Ramos (cell line): Measurements from ENCODE around the gene MYOC.

Source experiments
- in situ Hi-C: fragments of 300-500 bp; cut with MboI; formaldehyde crosslinking; loops from one replicate; pipeline ENCODE4 v1.14.3; 2022; ENCODE audit warnings: low sequenced_read_pairs; ENCODE audit not compliant: unreplicated experiment

Gene MYOC

DNA sequence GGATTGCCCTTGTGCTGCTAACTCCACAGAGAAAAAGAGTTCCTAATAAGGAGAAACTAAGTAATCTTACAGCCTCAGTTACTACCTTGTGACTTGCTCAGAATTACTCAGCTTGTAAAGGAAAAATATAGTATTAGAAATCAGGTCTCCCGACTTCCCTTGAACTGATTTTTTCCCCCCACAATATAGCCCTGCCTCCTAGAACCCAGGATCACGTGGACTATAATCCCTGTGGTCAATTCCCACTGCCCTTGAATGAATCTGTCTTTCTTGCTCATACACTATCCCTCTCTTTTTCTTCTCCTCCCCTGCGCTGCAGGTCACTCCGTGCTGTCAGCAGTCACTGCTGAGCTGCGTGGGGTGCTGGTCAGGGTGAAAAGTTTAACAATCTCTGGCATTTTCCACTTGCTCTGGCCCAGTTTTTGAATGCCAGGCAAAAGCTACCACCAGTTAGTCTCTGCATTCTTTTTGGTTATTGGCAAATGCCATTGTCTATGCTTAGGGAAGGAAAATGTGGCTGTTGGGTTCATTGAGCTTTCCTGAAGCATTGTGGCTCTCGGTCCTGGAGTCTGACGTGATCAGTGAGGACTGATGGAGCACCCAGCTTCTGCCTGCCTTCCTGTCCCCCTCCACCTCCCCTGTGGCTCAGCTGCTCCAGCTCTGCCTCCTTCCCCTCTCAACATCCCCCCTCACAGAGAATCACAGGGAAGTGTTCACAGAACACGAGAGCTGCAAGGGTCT lies 1.9 kb upstream of the MYOC start:
- in situ Hi-C loops, result no loop called here

- in situ Hi-C loops, result no loop called here
Observed at GRCh38 chr1:171653796-171654195, 1.3 kb upstream of the MYOC start.

- in situ Hi-C loops, result no loop called here
Observed at GRCh38 chr1:171646249-171646560, 6.3 kb downstream of the MYOC start.

DNA sequence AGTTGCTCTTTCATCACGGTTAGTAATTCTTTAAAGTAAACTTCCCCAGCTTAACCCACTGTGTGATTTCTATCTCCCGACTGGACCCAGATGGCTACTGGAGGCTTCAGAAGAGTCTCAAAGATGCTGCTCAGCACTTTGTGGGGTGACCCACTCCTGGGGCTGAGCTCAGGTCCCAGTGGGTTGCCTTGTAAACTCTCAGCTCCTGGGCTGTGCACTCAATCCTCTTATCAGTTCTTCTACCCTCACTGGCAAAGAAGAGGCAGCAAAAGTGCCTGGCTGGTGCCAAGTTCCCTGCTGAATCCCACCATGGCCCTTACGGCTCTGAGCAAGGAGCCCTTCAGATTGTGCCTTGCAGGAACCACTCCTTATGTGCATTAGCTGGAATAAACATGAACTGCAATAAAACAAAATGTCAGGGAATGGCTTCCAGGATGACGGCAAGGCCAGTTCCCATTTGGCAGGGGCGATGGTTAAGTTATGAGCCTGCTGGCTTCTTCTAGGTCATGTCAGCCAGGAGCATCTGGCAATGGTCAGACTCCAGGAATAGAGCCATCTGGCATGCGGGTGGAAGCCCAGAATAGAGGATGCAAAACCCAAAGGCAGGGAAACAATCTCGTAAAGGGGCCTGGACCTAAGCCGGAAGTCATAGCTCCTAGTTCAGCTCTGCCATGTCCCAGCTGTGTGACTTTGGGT lies 6.8 kb downstream of the MYOC start:
- in situ Hi-C loops, result no loop called here

GRCh38 chr1:171644805-171645483 lies 7.5 kb downstream of the MYOC start:
- in situ Hi-C loops, result loop anchor here (5.0 kb wide), 1 partner anchor 337 kb away; no protein-coding TSS in a partner anchor

DNA sequence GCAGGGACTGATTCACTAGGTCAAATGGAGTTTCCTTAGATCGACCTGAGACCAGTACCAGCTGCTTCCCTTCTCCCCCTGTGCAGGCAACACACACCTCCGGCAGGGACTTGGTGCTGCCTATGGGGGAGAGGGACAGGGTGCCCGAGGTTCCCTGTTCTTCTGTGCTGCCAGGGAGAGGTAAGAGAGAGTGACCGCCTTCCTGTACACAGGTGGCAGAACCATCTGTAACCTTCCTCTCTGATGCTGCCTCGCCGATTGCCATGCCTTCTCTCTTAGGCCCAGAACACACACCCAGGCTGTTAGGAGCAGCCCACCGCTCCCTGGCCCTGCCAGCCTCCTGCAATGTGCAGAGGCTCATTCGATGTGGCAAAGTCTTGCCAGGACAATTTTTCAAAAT lies 9.3 kb downstream of the MYOC start:
- in situ Hi-C loops, result loop anchor here (5.0 kb wide), 1 partner anchor 339 kb away; no protein-coding TSS in a partner anchor

- in situ Hi-C loops, result loop anchor here (5.0 kb wide), 1 partner anchor 340 kb away; no protein-coding TSS in a partner anchor
Observed at GRCh38 chr1:171642197-171642596, 10.3 kb downstream of the MYOC start.

GRCh38 chr1:171641076-171641864 lies 11.2 kb downstream of the MYOC start:
- in situ Hi-C loops, result loop anchor here (5.0 kb wide), 1 partner anchor 341 kb away; no protein-coding TSS in a partner anchor

DNA sequence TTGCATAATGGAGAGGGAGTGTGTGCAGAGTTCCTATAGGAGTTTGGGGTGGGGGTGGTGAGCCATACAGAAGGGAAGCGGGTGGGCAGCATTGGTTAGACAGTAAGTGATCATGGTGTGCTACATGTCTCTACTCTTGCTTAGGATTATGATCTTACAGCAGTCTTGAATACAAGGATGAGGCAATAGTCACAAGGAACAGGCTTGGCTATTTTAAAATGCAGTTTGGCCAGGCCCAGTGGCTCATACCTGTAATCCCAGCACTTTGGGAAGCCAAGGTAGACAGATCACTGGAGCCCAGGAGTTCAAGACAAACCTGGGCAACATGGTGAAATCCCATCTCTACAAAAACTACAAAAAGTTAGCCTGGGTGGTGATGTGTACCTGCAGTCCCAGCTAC lies 12.3 kb downstream of the MYOC start:
- in situ Hi-C loops, result loop anchor here (5.0 kb wide), 1 partner anchor 342 kb away; no protein-coding TSS in a partner anchor

GRCh38 chr1:171637928-171638576 lies 14.4 kb downstream of the MYOC start:
- in situ Hi-C loops, result no loop called here

- in situ Hi-C loops, result no loop called here
Observed at GRCh38 chr1:171636141-171636540, 16.3 kb downstream of the MYOC start.

DNA sequence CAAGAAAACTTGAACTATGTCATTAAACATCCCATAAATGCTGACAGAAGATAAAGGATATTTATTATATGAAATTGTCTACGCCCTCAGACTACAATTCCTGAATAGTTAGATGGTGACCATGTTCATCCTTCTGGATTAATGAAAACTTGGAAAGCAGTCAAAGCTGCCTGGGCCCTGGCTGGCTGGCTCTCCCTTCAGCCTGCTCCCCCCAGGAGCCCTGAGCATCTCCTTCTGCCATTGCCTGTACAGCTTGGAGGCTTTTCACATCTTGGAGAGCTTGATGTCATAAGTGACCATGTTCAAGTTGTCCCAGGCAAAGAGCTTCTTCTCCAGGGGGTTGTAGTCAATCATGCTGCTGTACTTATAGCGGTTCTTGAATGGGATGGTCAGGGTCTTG lies 16.8 kb downstream of the MYOC start:
- in situ Hi-C loops, result no loop called here

- in situ Hi-C loops, result no loop called here
Observed at GRCh38 chr1:171628225-171628624, 24.3 kb downstream of the MYOC start.

- in situ Hi-C loops, result no loop called here
Observed at GRCh38 chr1:171627020-171627419, 25.5 kb downstream of the MYOC start.

- in situ Hi-C loops, result no loop called here
Observed at GRCh38 chr1:171625225-171625624, 27.3 kb downstream of the MYOC start.

DNA sequence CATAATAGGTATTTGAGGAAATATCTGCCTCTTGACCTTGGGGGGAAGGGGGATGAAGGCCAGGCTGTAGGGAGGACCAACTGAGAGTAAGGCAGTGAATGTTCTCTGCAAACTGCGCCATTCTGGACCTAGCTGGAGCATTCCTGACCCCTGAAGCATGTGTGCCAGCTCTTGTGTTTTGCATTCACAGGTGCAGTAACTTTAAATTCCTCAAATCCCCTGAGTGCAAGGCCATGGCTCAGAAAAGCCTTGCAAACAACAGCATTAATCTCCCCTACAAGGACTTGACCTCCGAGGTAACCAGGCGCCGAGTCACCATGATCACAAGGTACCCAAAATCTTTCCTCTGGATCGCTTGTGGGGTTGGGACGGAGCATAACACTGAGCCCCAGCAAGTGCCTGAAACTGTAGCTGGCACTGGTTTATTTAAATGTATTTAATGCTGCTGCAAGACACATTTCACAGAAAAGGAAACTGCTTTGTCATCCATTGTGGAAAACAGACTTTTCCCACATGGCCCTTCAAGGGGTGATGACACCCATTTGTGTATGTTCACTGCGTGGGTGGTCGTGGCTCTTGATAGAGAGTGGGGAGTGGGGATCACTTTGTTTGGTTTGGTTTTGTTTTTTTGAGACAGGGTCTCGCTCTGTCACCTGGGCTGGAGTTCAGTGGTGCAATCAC lies 28.7 kb downstream of the MYOC start:
- in situ Hi-C loops, result no loop called here

DNA sequence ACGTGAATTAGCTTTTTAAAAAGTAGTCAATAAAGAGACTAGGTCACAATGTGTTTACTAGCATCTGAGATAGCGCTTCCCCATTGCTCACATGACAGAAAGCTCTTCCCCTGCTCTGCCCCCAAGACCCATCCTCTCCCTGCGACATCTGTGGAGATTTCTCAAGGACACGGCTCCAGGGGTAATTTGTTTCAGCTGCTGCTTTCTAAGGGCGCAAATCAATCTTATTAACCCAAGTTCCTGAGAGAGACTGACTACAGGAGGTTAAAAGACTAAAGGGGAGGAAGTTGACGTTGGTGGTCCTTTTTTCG lies 30.4 kb downstream of the MYOC start, which contains the start of gene MYOCOS:
Gene MYOCOS, plus strand, starts transcription at position 92 of the 311 bp plus-strand sequence. CDS start 1,641 bp downstream, outside the sequence.
- in situ Hi-C loops, result no loop called here

- in situ Hi-C loops, result no loop called here
Observed at GRCh38 chr1:171616586-171616985, 35.9 kb downstream of the MYOC start.
